WI38 (cell line): Measurements from ENCODE around the gene AP5B1.

Experiments used
- H3K4me3 ChIP-seq: 2 replicates; pipeline ENCODE4 v1.5.1; 2011; ENCODE audit warnings: low read depth, mild to moderate bottlenecking, control low read depth, low read length
- TF ChIP-seq, protein P1 (sequence below): IDR thresholded peaks from 2 replicates; pipeline ENCODE4 v1.5.1; 2012; ENCODE audit warnings: low read depth, mild to moderate bottlenecking, control low read depth, low read length

Gene AP5B1

GRCh38 chr11:65791719-65792213 is 11.0 kb upstream of the AP5B1 start:
- H3K4me3 ChIP-seq: no peak overlapping the region
- TF ChIP-seq, protein P1, sequence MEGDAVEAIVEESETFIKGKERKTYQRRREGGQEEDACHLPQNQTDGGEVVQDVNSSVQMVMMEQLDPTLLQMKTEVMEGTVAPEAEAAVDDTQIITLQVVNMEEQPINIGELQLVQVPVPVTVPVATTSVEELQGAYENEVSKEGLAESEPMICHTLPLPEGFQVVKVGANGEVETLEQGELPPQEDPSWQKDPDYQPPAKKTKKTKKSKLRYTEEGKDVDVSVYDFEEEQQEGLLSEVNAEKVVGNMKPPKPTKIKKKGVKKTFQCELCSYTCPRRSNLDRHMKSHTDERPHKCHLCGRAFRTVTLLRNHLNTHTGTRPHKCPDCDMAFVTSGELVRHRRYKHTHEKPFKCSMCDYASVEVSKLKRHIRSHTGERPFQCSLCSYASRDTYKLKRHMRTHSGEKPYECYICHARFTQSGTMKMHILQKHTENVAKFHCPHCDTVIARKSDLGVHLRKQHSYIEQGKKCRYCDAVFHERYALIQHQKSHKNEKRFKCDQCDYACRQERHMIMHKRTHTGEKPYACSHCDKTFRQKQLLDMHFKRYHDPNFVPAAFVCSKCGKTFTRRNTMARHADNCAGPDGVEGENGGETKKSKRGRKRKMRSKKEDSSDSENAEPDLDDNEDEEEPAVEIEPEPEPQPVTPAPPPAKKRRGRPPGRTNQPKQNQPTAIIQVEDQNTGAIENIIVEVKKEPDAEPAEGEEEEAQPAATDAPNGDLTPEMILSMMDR: no peak

DNA sequence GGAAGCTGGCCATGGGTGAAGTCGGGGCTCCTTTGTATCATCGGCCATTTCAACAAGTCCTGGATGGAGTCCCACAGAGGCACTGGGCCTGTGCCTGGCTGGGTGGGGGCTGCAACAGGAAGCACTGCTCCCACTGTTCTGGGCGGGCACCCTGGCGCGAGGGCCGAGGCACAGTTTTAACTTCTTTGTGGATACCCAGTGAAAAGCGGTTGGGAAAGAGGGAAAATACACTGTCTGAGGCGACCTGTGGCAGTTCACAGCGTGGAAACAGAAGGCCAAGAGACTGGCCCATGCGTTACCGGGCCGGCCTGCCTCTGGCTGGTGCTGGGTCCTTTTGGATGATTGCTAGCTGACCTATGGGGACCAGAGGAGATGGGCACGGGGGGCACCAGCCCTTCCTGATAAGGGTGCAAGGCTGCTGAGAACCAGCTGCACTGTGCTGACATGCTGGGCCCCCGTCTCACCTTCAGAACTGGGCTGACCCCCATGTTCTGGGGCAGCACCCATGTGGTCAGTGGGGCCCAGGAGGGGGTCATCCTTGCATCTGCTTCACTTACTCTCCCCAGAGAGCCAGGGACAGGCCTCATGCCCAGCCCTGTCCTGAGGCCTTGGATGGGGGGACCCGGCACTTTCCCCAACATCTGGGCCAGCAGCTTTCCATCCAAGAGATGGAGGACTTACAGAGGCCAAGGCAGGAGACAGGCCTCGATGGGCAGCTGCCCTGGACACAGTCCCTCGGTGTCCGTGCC is 10.3 kb upstream of the AP5B1 start:
- TF ChIP-seq, protein P1: no peak
- H3K4me3 ChIP-seq: no peak overlapping the region

DNA sequence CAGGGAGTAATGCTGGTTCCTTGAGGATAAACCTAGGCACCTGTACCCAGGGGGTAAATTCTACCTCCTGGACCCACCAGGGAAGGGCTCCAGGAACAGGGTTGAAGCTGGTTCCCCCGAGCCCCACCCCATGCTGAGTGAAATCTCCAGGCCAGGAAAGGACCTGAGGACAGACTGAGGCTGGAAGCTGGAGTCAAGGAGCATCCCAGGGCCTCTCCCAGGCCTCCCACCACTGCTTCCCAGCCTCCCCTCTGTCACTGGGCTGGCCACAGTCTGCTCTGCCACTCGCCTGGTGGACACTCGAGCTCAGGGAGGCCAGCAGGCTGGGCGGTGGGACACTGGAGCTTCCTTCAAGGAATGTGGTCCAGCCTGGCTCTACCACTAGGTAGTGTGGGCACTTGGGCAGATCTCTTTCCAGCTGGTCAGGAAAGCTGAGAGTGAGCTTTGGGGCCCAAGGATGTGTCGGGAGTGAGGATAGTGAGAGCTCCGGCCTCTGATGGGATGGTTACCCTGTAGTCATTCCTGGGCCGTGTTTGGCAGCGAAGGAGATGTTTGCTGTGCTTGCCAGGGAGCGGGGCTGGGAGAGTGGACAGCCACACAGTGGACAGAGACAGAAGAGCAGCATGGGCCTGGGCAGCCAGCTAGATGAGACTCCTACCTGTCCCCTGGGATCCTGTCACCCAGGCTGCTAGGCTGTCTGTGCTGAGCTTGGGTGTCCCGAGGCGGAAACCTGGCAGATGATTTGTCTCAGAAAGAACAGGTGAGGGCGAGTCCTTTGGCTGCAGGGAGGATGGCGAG is 9.5 kb upstream of the AP5B1 start:
- TF ChIP-seq, protein P1: no peak
- H3K4me3 ChIP-seq: no peak overlapping the region

DNA sequence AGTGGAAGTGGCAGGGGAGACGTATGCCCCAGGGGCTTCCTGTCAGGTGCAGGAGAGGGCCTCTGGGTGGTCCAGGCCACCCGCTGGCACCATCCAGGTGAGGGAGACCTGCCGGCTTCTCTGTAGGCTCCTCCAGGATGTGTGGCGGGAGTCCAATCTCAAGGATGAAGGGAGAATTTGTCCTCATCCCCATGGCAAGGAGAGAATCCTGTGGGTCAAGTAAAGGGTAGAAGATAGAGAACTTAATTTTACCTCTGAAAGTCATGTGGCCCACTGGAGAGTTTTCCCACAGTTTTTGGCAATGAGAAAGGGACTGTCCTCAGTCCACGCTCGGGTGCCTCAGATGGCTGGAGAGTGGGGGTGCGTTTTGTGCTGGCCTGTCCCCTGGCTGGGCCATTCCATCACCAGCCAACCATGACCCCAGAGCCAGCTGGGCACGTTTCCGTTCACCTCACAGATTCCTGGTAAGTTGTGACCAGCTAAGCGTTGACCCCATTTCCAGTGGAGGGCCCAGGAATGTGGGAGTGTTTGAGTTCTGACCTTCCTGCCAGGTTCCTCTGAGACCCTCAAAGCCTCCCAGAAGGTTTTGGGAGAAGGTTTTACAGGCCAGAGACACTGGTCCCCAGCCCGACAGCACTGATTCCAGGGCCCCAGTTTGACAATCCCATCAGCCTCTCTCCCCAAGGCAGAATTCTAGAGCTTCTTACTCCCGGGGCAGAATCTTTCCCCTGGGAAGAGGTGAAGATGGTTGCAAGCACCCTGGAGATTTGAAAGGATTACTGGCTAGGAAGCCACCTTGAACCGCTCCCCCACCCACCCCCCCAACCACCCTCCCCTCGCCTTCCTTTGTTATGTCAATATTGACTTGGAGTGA is 8.7 kb upstream of the AP5B1 start:
- H3K4me3 ChIP-seq: no peak overlapping the region

DNA sequence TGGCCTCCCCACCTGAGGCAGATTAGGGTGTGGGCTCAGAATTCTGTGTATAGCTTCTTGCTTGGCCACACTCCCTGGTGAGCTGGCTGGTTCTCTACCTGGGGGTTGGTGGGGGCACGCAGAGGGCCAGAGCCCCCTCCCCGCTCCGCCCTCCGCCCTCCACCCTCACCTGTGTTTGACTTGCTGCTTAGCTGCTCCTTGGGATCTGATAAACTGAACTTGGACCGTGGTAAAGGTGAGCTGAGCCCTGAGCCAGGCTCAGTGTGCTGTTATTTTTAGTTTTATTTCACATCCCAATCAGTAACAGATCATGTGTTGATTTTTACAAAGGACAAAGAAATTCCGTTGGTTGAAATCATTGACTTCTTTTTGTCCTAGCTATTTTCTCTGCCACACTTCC is 8.0 kb upstream of the AP5B1 start:
- TF ChIP-seq, protein P1: no peak
- H3K4me3 ChIP-seq: no peak overlapping the region

More for the DNA sequence above, 8.7 kb upstream of the AP5B1 start:
- TF ChIP-seq, protein P1: no peak

- no peak overlapping the region for H3K4me3 ChIP-seq
- TF ChIP-seq, protein P1: no peak
Observed at GRCh38 chr11:65787649-65788622, 7.2 kb upstream of the AP5B1 start.
